Muscle layer of colon (tissue), 2 donors: ENCODE measurements around the gene SLC12A7.

ENCODE experiments used
- H3K27ac ChIP-seq: one replicate; pipeline ENCODE4 v1.7.0; 2013; ENCODE audit warnings: low read depth, mild to moderate bottlenecking, low read length, moderate library complexity
- H3K27me3 ChIP-seq, 2 donors: one replicate each; pipeline ENCODE4 v1.7.0; 2013; ENCODE audit warnings: low read length in 2 of 2, mild to moderate bottlenecking in 2 of 2; ENCODE audit not compliant: insufficient read depth in 2 of 2, control insufficient read depth in 1 of 2
- H3K36me3 ChIP-seq: one replicate; pipeline ENCODE4 v1.7.0; 2013; ENCODE audit warnings: mild to moderate bottlenecking, low read length; ENCODE audit not compliant: insufficient read depth
- H3K4me1 ChIP-seq: one replicate; pipeline ENCODE4 v1.7.0; 2013; ENCODE audit warnings: mild to moderate bottlenecking, low read length; ENCODE audit not compliant: insufficient read depth
- H3K4me3 ChIP-seq, 2 donors: one replicate each; pipeline ENCODE4 v1.7.0; 2013; ENCODE audit warnings: low read length in 2 of 2, low read depth in 1 of 2, mild to moderate bottlenecking in 1 of 2, moderate library complexity in 1 of 2
- H3K9ac ChIP-seq: one replicate; pipeline ENCODE4 v1.7.0; 2013; ENCODE audit warnings: low read length
- H3K9me3 ChIP-seq: one replicate; pipeline ENCODE4 v1.7.0; 2013; ENCODE audit warnings: mild to moderate bottlenecking, low read length
- donor health status: abdominal sarcoma.
- donor health status: Adenocarcinoma of cecum.

Gene SLC12A7

GRCh38 chr5:1010641-1011046 is 101.2 kb downstream of the SLC12A7 start:
- Histone ChIP-seq H3K4me1 (peaks cover 10% of the 10 kb centered on the region), H3K9me3 (no peaks in the 10 kb centered on the region), H3K27me3 (peaks cover 8 to 25% of the 10 kb centered on the region in 2 donors), H3K36me3 (no peaks in the 10 kb centered on the region), H3K9ac (no peak overlapping the region), H3K4me3 (no peak overlapping the region), H3K27ac (no peak overlapping the region)

- no peak overlapping the region for H3K4me3 ChIP-seq
- no peak overlapping the region for H3K9ac ChIP-seq
- H3K27ac ChIP-seq = no peak overlapping the region
- H3K27me3 ChIP-seq = peaks cover 8 to 30% of the 10 kb centered on the region in 2 donors
- H3K36me3 ChIP-seq = no peaks in the 10 kb centered on the region
- H3K9me3 ChIP-seq = no peaks in the 10 kb centered on the region
- peaks cover 10% of the 10 kb centered on the region for H3K4me1 ChIP-seq
Observed at GRCh38 chr5:1010181-1010510, 101.7 kb downstream of the SLC12A7 start.

GRCh38 chr5:1009359-1010180 is 102.3 kb downstream of the SLC12A7 start:
- Histone ChIP-seq H3K9ac (no peak overlapping the region), H3K27me3 (peaks cover 8 to 31% of the 10 kb centered on the region in 2 donors), H3K36me3 (no peaks in the 10 kb centered on the region), H3K27ac (no peak overlapping the region), H3K4me3 (peak overlapping the region; percentile 18 to 54), H3K9me3 (no peaks in the 10 kb centered on the region), H3K4me1 (peaks cover 10% of the 10 kb centered on the region)

- H3K27ac ChIP-seq = no peak within 1 kb of the TSS
- no peaks in the 10 kb centered on the region for H3K36me3 ChIP-seq
- no peaks in the 10 kb centered on the region for H3K9me3 ChIP-seq
- H3K27me3 ChIP-seq = peaks cover 8 to 31% of the 10 kb centered on the region in 2 donors
- peak within 1 kb of the TSS; percentile 18 to 54 for H3K4me3 ChIP-seq
- peaks cover 10% of the 10 kb centered on the region for H3K4me1 ChIP-seq
- no peak within 1 kb of the TSS for H3K9ac ChIP-seq
Observed at GRCh38 chr5:1008451-1009358, 103.2 kb downstream of the SLC12A7 start, which contains the start of gene NKD2. TSS of gene NKD2 (plus strand) at chr5:1008802. CDS start at chr5:1009058, 256 bp downstream.

GRCh38 chr5:1007681-1008450 is 104.0 kb downstream of the SLC12A7 start:
- peaks cover 10% of the 10 kb centered on the region for H3K4me1 ChIP-seq
- H3K27ac ChIP-seq = no peak overlapping the region
- H3K4me3 ChIP-seq = no peak overlapping the region

GRCh38 chr5:1007221-1007680 is 104.6 kb downstream of the SLC12A7 start:
- Histone ChIP-seq H3K27ac (no peak overlapping the region), H3K36me3 (no peaks in the 10 kb centered on the region), H3K4me1 (peaks cover 10% of the 10 kb centered on the region), H3K9me3 (no peaks in the 10 kb centered on the region), H3K4me3 (no peak overlapping the region), H3K27me3 (peaks cover 8 to 31% of the 10 kb centered on the region in 2 donors), H3K9ac (no peak overlapping the region)

More at GRCh38 chr5:1007681-1008450, 104.0 kb downstream of the SLC12A7 start:
- Histone ChIP-seq H3K9me3 (no peaks in the 10 kb centered on the region), H3K9ac (no peak overlapping the region), H3K36me3 (no peaks in the 10 kb centered on the region), H3K27me3 (peaks cover 8 to 31% of the 10 kb centered on the region in 2 donors)

GRCh38 chr5:1006656-1007071 is 105.2 kb downstream of the SLC12A7 start:
- no peak overlapping the region for H3K27ac ChIP-seq
- peaks cover 8 to 31% of the 10 kb centered on the region in 2 donors for H3K27me3 ChIP-seq
- H3K9me3 ChIP-seq = no peaks in the 10 kb centered on the region
- no peak overlapping the region for H3K4me3 ChIP-seq
- no peaks in the 10 kb centered on the region for H3K36me3 ChIP-seq
- H3K9ac ChIP-seq = no peak overlapping the region
- peaks cover 10% of the 10 kb centered on the region for H3K4me1 ChIP-seq

GRCh38 chr5:1005904-1006655 is 105.8 kb downstream of the SLC12A7 start:
- H3K36me3 ChIP-seq = no peaks in the 10 kb centered on the region
- H3K27ac ChIP-seq = no peak overlapping the region
- no peak overlapping the region for H3K9ac ChIP-seq
- H3K4me3 ChIP-seq = no peak overlapping the region
- H3K27me3 ChIP-seq = peaks cover 8 to 31% of the 10 kb centered on the region in 2 donors
- H3K4me1 ChIP-seq = peaks cover 10% of the 10 kb centered on the region
- H3K9me3 ChIP-seq = no peaks in the 10 kb centered on the region

GRCh38 chr5:1005249-1005851 is 106.5 kb downstream of the SLC12A7 start:
- no peak overlapping the region for H3K27ac ChIP-seq
- H3K9me3 ChIP-seq = no peaks in the 10 kb centered on the region
- H3K36me3 ChIP-seq = no peaks in the 10 kb centered on the region
- peaks cover 10% of the 10 kb centered on the region for H3K4me1 ChIP-seq
- H3K27me3 ChIP-seq = peaks cover 8 to 23% of the 10 kb centered on the region in 2 donors
- H3K9ac ChIP-seq = no peak overlapping the region
- peak overlapping the region; percentile 50 to 64 for H3K4me3 ChIP-seq
